GM19035 (cell line): Measurements from ENCODE around the gene SLC34A1.

ENCODE experiments used
- ATAC-seq: cut with Tn5 transposase; IDR thresholded peaks from one replicate; pipeline ENCODE4 v1.9.1; 2021; ENCODE audit not compliant: unreplicated experiment

Gene SLC34A1

GRCh38 chr5:177444106-177445051 lies 60.1 kb downstream of the SLC34A1 start:
- ATAC-seq = no peak

- ATAC-seq = no peak
Observed at GRCh38 chr5:177445052-177445916, 61.0 kb downstream of the SLC34A1 start.

- ATAC-seq = no peak
Observed at GRCh38 chr5:177445917-177446199, 61.6 kb downstream of the SLC34A1 start.

- peak; percentile 59 for ATAC-seq
Observed at GRCh38 chr5:177446200-177447065, 62.2 kb downstream of the SLC34A1 start, which contains the start of gene PRR7. PRR7 (plus strand) TSS chr5:177446814; CDS start chr5:177455068, 8,254 bp downstream.

GRCh38 chr5:177447066-177447610 lies 62.9 kb downstream of the SLC34A1 start:
- peak; percentile 33 for ATAC-seq

GRCh38 chr5:177447611-177448243 lies 63.5 kb downstream of the SLC34A1 start:
- ATAC-seq = no peak
